NT2/D1 (cell line): Measurements from ENCODE around the gene MSH5.

Experiments used
- DNase-seq: peaks from one replicate; pipeline ENCODE4 v3.0.0-alpha.2; 2011; ENCODE audit warnings: low read depth, low spot score
- H3K27me3 ChIP-seq: 2 replicates; pipeline ENCODE4 v1.6.0; 2011; ENCODE audit warnings: mild to moderate bottlenecking; ENCODE audit not compliant: insufficient read length, insufficient read depth
- H3K36me3 ChIP-seq: 2 replicates; pipeline ENCODE4 v1.6.1; 2011; ENCODE audit warnings: mild to moderate bottlenecking, low read length, mixed read lengths; ENCODE audit not compliant: insufficient read depth, insufficient read length
- H3K4me1 ChIP-seq: 2 replicates; pipeline ENCODE4 v1.5.1; 2011; ENCODE audit not compliant: insufficient read depth, insufficient read length
- H3K4me3 ChIP-seq: 2 replicates; pipeline ENCODE4 v1.5.1; 2011; ENCODE audit warnings: low read depth; ENCODE audit not compliant: insufficient read length
- H3K9ac ChIP-seq: 2 replicates; pipeline ENCODE4 v1.6.0; 2011; ENCODE audit warnings: low read depth; ENCODE audit not compliant: insufficient read length
- H3K9me3 ChIP-seq: 2 replicates; pipeline ENCODE4 v1.5.1; 2011; ENCODE audit warnings: mild to moderate bottlenecking, low read length; ENCODE audit not compliant: insufficient read depth
- SUZ12 ChIP-seq: IDR thresholded peaks from 2 replicates; pipeline ENCODE4 v1.6.1; 2011; ENCODE audit not compliant: insufficient read length, insufficient read depth; ENCODE audit errors: extremely low read depth
- YY1 ChIP-seq: IDR thresholded peaks from 2 replicates; pipeline ENCODE4 v1.6.1; 2011; ENCODE audit not compliant: insufficient read length, insufficient read depth
- ZNF274 ChIP-seq: IDR thresholded peaks from 2 replicates; pipeline ENCODE4 v1.6.1; 2011; ENCODE audit warnings: mild to moderate bottlenecking, low read depth, low read length

MSH5 gene

GRCh38 chr6:31770860-31771259 lies 31.1 kb downstream of the MSH5 start:
- TF ChIP-seq YY1 (no peak), SUZ12 (no peak), ZNF274 (no peak)
- Histone ChIP-seq H3K4me3 (no peak overlapping the region), H3K9me3 (no peaks in the 10 kb centered on the region), H3K27me3 (no peaks in the 10 kb centered on the region), H3K9ac (no peak overlapping the region), H3K4me1 (no peaks in the 10 kb centered on the region), H3K36me3 (peaks cover under 1% of the 10 kb centered on the region)
- DNase-seq: no peak

GRCh38 chr6:31771992-31772358 lies 32.2 kb downstream of the MSH5 start:
- TF ChIP-seq SUZ12 (no peak), YY1 (no peak), ZNF274 (no peak)
- Histone ChIP-seq H3K36me3 (peaks cover under 1% of the 10 kb centered on the region), H3K9ac (no peak overlapping the region), H3K9me3 (no peaks in the 10 kb centered on the region), H3K27me3 (no peaks in the 10 kb centered on the region), H3K4me1 (peaks cover under 1% of the 10 kb centered on the region), H3K4me3 (no peak overlapping the region)
- no peak for DNase-seq

- Histone ChIP-seq H3K9ac (no peak overlapping the region), H3K36me3 (peaks cover 32% of the 10 kb centered on the region), H3K4me1 (peaks cover 3% of the 10 kb centered on the region), H3K4me3 (no peak overlapping the region), H3K9me3 (no peaks in the 10 kb centered on the region), H3K27me3 (no peaks in the 10 kb centered on the region)
- no peak for DNase-seq
- TF ChIP-seq ZNF274 (no peak), YY1 (no peak), SUZ12 (no peak)
Measured at GRCh38 chr6:31775184-31775583, 35.4 kb downstream of the MSH5 start.

GRCh38 chr6:31775633-31776484 lies 36.1 kb downstream of the MSH5 start:
- Histone ChIP-seq H3K4me1 (peaks cover 3% of the 10 kb centered on the region), H3K9ac (no peak overlapping the region), H3K36me3 (peaks cover 39% of the 10 kb centered on the region), H3K27me3 (no peaks in the 10 kb centered on the region), H3K9me3 (no peaks in the 10 kb centered on the region), H3K4me3 (no peak overlapping the region)
- TF ChIP-seq SUZ12 (no peak), ZNF274 (no peak), YY1 (no peak)
- DNase-seq: no peak

- no peak for TF ChIP-seq SUZ12
- TF ChIP-seq YY1: no peak
- TF ChIP-seq ZNF274: no peak
- Histone ChIP-seq H3K4me3 (no peak overlapping the region), H3K36me3 (peaks cover 46% of the 10 kb centered on the region), H3K9me3 (no peaks in the 10 kb centered on the region), H3K9ac (no peak overlapping the region), H3K27me3 (no peaks in the 10 kb centered on the region), H3K4me1 (peaks cover 3% of the 10 kb centered on the region)
- no peak for DNase-seq
Measured at GRCh38 chr6:31776485-31776988, 36.7 kb downstream of the MSH5 start.

- no peak for DNase-seq
- Histone ChIP-seq H3K4me3 (no peak within 1 kb of the TSS), H3K27me3 (no peaks in the 10 kb centered on the region), H3K9me3 (no peaks in the 10 kb centered on the region), H3K9ac (no peak within 1 kb of the TSS), H3K36me3 (peaks cover 52% of the 10 kb centered on the region), H3K4me1 (peaks cover 3% of the 10 kb centered on the region)
- TF ChIP-seq SUZ12 (no peak), ZNF274 (no peak), YY1 (no peak)
Measured at GRCh38 chr6:31776989-31777666, 37.3 kb downstream of the MSH5 start, which contains the start of gene VWA7. Gene VWA7 (minus strand): TSS chr6:31777328. CDS start chr6:31776779, 549 bp downstream.

- Histone ChIP-seq H3K4me1 (peaks cover 3% of the 10 kb centered on the region), H3K27me3 (no peaks in the 10 kb centered on the region), H3K9ac (no peak overlapping the region), H3K4me3 (no peak overlapping the region), H3K9me3 (no peaks in the 10 kb centered on the region), H3K36me3 (peaks cover 57% of the 10 kb centered on the region)
- no peak for DNase-seq
- TF ChIP-seq ZNF274 (no peak), SUZ12 (no peak), YY1 (no peak)
Measured at GRCh38 chr6:31777667-31778050, 37.9 kb downstream of the MSH5 start.
